GM20000 (cell line): ENCODE data around the gene RNF207.
A peak's percentile ranks its signal among the peaks of the same experiment; 100 is the strongest.

Experiments used
- DNase-seq: peaks from one replicate; pipeline ENCODE4 v3.0.0; 2012; ENCODE audit warnings: low spot score
- TF ChIP-seq, protein P1 (sequence below): IDR thresholded peaks from 2 replicates; pipeline ENCODE4 v1.5.1; 2012; ENCODE audit warnings: mild to moderate bottlenecking, control low read depth; ENCODE audit errors: extremely low read depth, missing control alignments

RNF207 gene

DNA sequence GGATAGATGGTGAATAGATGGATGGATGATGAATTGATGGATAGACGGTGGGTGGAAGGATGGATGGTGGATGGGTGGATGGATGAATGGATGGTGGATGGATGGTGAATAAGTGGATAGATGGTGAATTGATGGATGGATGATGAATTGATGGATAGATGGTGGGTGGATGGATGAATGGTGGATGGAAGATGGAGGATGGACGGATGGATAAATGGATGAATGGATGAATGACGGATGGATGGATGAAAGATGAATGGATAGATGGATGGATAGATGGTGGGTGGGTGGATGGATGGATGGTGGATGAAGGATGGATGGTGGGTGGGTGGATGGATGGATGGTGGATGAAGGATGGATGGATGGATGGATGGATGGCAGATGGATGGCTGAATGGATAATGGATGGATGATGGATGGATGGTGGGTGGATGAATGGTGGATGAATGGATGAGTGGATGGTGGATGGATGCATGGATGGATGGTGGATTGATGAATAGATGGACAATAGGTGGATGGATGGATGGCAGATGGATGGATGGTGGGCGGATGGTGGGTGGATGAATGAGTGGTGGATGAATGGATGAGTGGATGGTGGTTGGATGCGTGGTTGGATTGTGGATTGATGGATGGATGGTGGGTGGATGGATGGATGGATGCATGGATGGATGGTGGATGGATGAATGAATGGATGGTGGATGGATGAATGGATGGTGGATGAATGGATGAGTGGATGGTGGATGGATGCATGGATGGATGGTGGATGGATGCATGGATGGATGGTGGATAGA lies 31.1 kb upstream of the RNF207 start:
- DNase-seq: no peak
- TF ChIP-seq, protein P1, sequence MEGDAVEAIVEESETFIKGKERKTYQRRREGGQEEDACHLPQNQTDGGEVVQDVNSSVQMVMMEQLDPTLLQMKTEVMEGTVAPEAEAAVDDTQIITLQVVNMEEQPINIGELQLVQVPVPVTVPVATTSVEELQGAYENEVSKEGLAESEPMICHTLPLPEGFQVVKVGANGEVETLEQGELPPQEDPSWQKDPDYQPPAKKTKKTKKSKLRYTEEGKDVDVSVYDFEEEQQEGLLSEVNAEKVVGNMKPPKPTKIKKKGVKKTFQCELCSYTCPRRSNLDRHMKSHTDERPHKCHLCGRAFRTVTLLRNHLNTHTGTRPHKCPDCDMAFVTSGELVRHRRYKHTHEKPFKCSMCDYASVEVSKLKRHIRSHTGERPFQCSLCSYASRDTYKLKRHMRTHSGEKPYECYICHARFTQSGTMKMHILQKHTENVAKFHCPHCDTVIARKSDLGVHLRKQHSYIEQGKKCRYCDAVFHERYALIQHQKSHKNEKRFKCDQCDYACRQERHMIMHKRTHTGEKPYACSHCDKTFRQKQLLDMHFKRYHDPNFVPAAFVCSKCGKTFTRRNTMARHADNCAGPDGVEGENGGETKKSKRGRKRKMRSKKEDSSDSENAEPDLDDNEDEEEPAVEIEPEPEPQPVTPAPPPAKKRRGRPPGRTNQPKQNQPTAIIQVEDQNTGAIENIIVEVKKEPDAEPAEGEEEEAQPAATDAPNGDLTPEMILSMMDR: no peak

DNA sequence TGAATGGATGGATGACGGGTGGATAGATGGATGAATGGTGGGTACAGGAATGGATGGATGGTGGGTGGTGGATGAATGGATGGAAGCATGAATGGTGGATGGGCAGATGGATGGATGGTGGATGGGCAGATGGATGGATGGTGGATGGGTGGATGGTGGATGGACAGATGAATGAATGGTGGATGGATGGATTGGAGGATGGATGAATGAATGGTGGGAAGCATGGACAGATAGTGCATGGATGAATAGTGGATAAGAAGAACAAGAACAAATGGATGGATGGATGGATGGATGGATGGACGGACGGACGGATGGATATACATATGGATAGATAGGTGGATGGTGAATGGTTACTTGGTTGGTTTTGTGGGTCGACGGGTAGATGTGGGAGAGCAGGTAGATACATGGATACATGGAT lies 30.5 kb upstream of the RNF207 start:
- TF ChIP-seq, protein P1: no peak
- DNase-seq: no peak

DNA sequence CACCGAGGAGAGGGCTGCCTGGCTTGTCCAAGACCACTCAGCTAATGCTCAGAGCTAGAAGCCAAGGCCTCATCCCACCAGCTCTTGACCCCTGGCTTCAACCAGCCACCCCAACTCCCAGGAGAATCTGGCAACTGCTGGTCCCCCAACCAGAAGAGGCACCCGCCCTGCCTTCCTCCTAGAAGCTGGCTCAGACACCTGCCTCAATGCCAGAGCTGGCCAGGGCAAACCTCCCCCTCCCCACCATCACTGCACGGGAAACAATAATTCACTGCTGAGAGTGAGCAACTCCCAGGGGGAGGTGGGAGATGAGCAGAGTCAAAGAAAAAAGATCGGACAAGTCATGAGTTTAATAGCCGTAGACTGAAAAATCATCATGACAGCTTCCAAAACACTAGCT lies 29.1 kb upstream of the RNF207 start:
- TF ChIP-seq, protein P1: no peak
- no peak for DNase-seq

DNA sequence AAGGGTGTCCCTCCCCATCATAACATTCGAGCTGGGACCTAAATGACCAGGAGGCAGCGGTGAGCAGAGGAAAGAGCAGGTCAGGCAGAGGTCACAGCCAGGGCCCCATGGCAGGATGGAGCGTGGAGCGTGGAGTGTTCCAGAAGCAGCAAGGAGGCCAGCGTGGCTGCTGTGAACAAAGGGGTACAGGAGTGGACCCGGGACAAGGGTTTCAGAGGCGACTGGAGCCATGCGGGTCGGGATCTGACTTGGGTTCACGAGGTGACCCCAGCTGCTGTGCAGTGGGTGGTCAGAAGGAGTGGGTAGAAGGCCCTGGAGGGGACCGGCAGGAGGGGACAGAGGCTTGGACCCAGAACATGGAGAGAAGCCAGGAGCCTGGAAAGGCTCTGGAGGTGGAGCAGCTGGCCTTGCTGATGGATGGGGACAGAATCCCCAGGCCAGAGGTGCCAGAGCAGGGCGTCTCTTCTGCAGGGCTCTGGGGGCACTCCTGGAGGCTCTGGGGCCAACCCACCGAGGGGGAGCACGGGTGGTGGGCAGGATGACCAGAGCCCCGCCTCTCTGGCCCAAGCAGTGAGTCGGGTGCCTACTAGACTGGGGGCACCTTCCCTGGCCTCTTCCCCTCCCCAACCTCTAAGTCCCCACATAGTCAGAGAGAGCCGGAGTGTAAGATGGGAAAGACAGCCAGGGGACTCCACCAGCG lies 28.1 kb upstream of the RNF207 start:
- DNase-seq: peak; percentile 33
- TF ChIP-seq, protein P1: no peak

DNA sequence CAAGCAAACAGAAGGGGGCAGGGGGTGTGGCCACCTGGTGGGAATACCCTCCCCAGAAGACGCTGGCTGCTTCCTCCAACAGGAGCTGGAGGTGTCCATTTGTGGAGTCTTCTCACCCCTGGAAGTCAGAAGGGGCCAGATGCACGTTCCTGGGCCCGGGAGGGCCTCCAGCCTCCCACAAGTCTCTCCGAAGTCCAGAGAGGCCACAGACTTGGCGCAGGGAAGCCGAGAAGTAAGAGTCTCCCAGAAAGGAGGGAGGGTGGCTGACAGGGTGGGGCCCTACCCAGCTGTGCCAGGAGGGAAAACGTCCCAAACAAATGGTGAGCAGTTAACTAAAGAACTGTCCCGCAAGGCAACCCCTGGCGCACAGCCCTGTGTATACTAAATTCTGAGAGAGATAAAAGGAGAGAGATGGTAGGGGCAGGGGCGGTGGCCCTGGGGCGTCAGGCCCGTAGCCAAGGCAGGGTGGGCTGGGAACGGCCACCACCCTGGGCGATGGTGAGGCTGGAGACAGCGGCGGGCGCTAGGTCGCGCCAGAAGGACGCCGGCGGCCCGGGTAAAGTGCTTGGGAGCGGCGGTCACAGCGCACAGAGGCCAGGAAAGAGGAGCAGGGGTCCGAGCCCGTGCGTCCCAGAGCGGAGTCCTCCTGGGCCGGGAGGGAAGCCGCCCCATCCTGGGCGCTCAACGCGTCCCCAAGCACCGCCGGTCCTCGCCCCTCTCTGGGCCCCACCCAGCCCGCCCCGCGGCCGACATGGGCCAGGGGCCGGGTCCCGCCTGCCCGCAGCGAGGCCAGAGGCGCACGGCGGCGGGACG lies 27.0 kb upstream of the RNF207 start:
- TF ChIP-seq, protein P1: no peak
- peak; percentile 23 for DNase-seq

DNA sequence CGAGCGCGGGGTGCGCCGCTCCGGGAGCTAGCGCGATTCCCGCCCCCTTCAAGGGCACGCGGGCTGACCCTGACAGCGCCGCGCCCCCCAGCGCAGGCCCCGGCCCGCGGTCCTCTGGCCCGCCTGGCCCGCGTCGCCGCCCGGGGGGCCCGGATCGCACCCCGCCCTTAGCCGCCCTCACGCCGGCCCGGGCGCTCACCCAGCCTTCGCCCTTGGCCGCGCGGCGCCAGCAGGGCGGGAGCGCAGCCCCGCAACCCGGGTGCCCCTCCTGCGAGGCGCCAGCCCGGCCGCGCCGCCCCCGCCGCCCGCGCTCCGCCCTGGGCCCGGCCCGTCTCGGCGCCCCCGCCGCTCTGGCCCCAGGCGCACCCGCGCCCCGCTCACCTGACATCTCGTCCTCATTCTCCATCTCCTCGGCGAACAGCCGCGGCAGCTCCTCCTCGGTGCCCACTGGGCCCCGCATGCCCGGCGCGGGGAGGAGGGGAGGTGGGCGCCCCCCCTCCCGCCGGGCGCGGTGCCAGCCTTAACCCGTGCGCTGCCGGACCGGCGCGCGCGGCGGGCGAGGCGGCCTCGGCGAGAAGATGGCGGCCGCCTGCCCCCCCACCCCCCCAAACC lies 26.2 kb upstream of the RNF207 start:
- DNase-seq: peak; percentile 28
- TF ChIP-seq, protein P1: no peak
